K562 (cell line): ENCODE results near the gene ABCB4. TPM values are rescaled to one million over a fixed set of nuclear protein-coding genes. Genes with fewer than 3 reads are reported as not detected.

Source experiments
- ATAC-seq: fragments of 200-7000 bp; cut with Tn5 transposase; 3 replicates; pipeline ENCODE4 v1.9.1; 2020; ENCODE audit warnings: moderate library complexity
- BruUV-seq: library from RNA; stranded (reverse); fragments of 400-500 nt; replicated peaks from 2 replicates; lab custom pipeline; 2021; lab: Mats Ljungman, UMichigan
- CTCF ChIA-PET: fragments of 300-600 bp; formaldehyde crosslinking; extraction: SDS; loops from one replicate; lab custom pipeline; 2021; ENCODE audit warnings: low intra/inter-chr PET ratio; lab: Yijun Ruan, JAX
- POLR2A ChIA-PET: fragments of 300-600, 350-650 bp; sonication (Branson Sonifier 250); formaldehyde crosslinking; extraction: SDS; loops from one replicate; lab custom pipeline; 2021; ENCODE audit warnings: antibody characterized with exemption, inconsistent platforms; lab: Yijun Ruan, JAX
- DNase-seq, 4 experiments: peaks; one replicate each; pipeline versions ENCODE4 v3.0.0 to v3.0.0-alpha.2; 2011 to 2018; ENCODE audit warnings: low spot score in 3 of 4, mixed read lengths in 3 of 4; ENCODE audit errors: extremely low read depth in 1 of 4
- FAIRE-seq: peaks from 2 replicates; lab custom pipeline; 2011; peaks lifted over from hg19 to GRCh38; lab: Jason Lieb, UNC
- H2AFZ ChIP-seq: 2 replicates; pipeline ENCODE4 v1.6.0; 2011; ENCODE audit warnings: low read depth, low read length, control low read depth, inconsistent platforms
- H3K27ac ChIP-seq: fragments of 200-600 bp; 3 replicates; pipeline ENCODE4 v1.8.0; 2011; ENCODE audit warnings: low read depth, mild to moderate bottlenecking, control low read depth, inconsistent platforms, low read length, moderate library complexity, mixed read lengths; ENCODE audit errors: extremely low read depth
- H3K27me3 ChIP-seq, 2 experiments: fragments of 300-600 bp in 1 of 2; 2 replicates in 1 of 2; 3 replicates in 1 of 2; pipeline versions ENCODE4 v1.6.0 to v1.8.0; 2011; ENCODE audit warnings: inconsistent platforms in 2 of 2, low read length in 2 of 2, mild to moderate bottlenecking in 1 of 2, mixed read lengths in 1 of 2, moderate library complexity in 1 of 2; ENCODE audit not compliant: control insufficient read depth in 2 of 2, insufficient read depth in 2 of 2
- H3K36me3 ChIP-seq: fragments of 300-600 bp; 3 replicates; pipeline ENCODE4 v1.8.0; 2011; ENCODE audit warnings: mild to moderate bottlenecking, low read length, inconsistent platforms; ENCODE audit not compliant: control insufficient read depth, insufficient read depth
- H3K4me1 ChIP-seq, 2 experiments: fragments of 200-600 bp in 1 of 2; replicated peaks in 1 of 2; 2 replicates in 1 of 2; 3 replicates in 1 of 2; pipeline versions ENCODE4 v1.5.1 to v1.8.0; 2011; ENCODE audit warnings: inconsistent platforms in 2 of 2, low read length in 2 of 2, mild to moderate bottlenecking in 1 of 2, mixed read lengths in 1 of 2, moderate library complexity in 1 of 2; ENCODE audit not compliant: control insufficient read depth in 2 of 2, insufficient read depth in 2 of 2
- H3K4me2 ChIP-seq: 2 replicates; pipeline ENCODE4 v1.6.1; 2011; ENCODE audit warnings: low read length, control low read depth, inconsistent platforms, mixed read lengths; ENCODE audit not compliant: insufficient read depth
- H3K4me3 ChIP-seq: fragments of 200-600 bp; sonication (generic), shearing (Covaris generic); 2 replicates; pipeline ENCODE4 v1.5.1; 2016; ENCODE audit warnings: control low read depth, inconsistent platforms
- H3K79me2 ChIP-seq: fragments of 200-600 bp; 3 replicates; pipeline ENCODE4 v1.8.0; 2011; ENCODE audit warnings: low read length, inconsistent platforms; ENCODE audit not compliant: control insufficient read depth, insufficient read depth
- H3K9ac ChIP-seq, 2 experiments: 2 replicates each; pipeline versions ENCODE4 v1.6.0 to v1.6.1; 2011; ENCODE audit warnings: low read depth in 2 of 2, low read length in 2 of 2, control low read depth in 1 of 2, inconsistent platforms in 1 of 2, mild to moderate bottlenecking in 1 of 2, mixed read lengths in 1 of 2; ENCODE audit not compliant: insufficient read depth in 1 of 2
- H3K9me1 ChIP-seq: one replicate; pipeline ENCODE4 v1.6.0; 2011; ENCODE audit warnings: inconsistent platforms, mild to moderate bottlenecking, low read length, moderate library complexity; ENCODE audit not compliant: control insufficient read depth, insufficient read depth
- H3K9me3 ChIP-seq: replicated peaks from 2 replicates; pipeline ENCODE4 v1.5.1; 2011; ENCODE audit warnings: low read depth, low read length, inconsistent platforms; ENCODE audit not compliant: control insufficient read depth, insufficient read depth
- H4K20me1 ChIP-seq: replicated peaks from 2 replicates; pipeline ENCODE4 v1.6.1; 2011; ENCODE audit warnings: low read length, inconsistent platforms, mixed read lengths; ENCODE audit not compliant: control insufficient read depth, insufficient read depth
- ARID1B ChIP-seq: fragments of 450-650 bp; IDR thresholded peaks from 2 replicates; pipeline ENCODE4 v1.6.1; 2016; ENCODE audit warnings: antibody characterized with exemption, mild to moderate bottlenecking, inconsistent platforms
- KLF6 ChIP-seq: fragments of 250-450 bp; sonication (Bioruptor Pico); IDR thresholded peaks from 2 replicates; pipeline ENCODE4 v1.4.0; 2020; ENCODE audit warnings: mild to moderate bottlenecking, moderate library complexity, borderline replicate concordance
- PCBP2 ChIP-seq: fragments of 200-400 bp; formaldehyde crosslinking; IDR thresholded peaks from 2 replicates; pipeline ENCODE4 v1.6.1; 2018; ENCODE audit warnings: low read length, low read depth, mild to moderate bottlenecking, moderate library complexity; ENCODE audit not compliant: poor library complexity, severe bottlenecking
- RCOR1 ChIP-seq, 2 experiments: IDR thresholded peaks; 2 replicates each; pipeline ENCODE4 v1.6.1; 2012; ENCODE audit warnings: low read depth in 2 of 2, low read length in 2 of 2, borderline replicate concordance in 1 of 2, improper control_type of control experiment in 1 of 2
- ZNF436 ChIP-seq: fragments of 250-450, 450-650 bp; sonication (Bioruptor Pico); formaldehyde crosslinking; IDR thresholded peaks from 2 replicates; pipeline ENCODE4 v1.7.0; 2020; ENCODE audit warnings: mild to moderate bottlenecking
- WGBS: fragments of 100-300 bp; shearing (Covaris generic); methylation state at CpG from one replicate; pipeline ENCODE4 v1.1.6; 2016; ENCODE audit warnings: low coverage, mixed read lengths; ENCODE audit not compliant: insufficient coverage; ENCODE audit errors: missing lambda C conversion rate; 5-methylcytosine and 5-hydroxymethylcytosine counted together
- in situ Hi-C: fragments of 300-500 bp; cut with MboI; formaldehyde crosslinking; loops from 4 replicates; pipeline ENCODE4 v1.15.0; 2018; ENCODE audit warnings: inconsistent platforms, mixed read lengths
- intact Hi-C: fragments of 100-400 bp; cut with micrococcal nuclease; formaldehyde crosslinking; loops from 2 replicates; pipeline ENCODE4 v1.14.2; 2022
- polyA plus RNA-seq, 8 experiments: library from polyadenylated mRNA; depleted of rRNA in 4 of 8; stranded (reverse) in 5 of 8; unstranded in 3 of 8; fragments of >200 nt; fragmentation: Nextera tagmentation in 2 of 8; fragmentation: Illumina TruSeq in 1 of 8; extraction: Ambion mirVana in 2 of 8; extraction: Trizol in 1 of 8; gene quantifications; 2 replicates each; pipeline versions ENCODE4 v1.2.1 to v1.2.3, GENCODE V29; 2011 to 2014; ENCODE audit warnings: inconsistent platforms in 1 of 8, missing spikeins in 1 of 8
- total RNA-seq, 7 experiments: library from RNA; depleted of rRNA in 6 of 7; stranded (reverse); fragments of >200 nt in 6 of 7; fragmentation: Illumina TruSeq in 2 of 7; extraction: Trizol in 2 of 7; gene quantifications; 2 replicates each; pipeline versions ENCODE4 v1.2.1 to v1.2.3, GENCODE V29; 2011 to 2021; ENCODE audit warnings: low replicate concordance in 1 of 7
- TF ChIP-seq, protein P1 (sequence below): fragments of 250-450 bp; sonication (Bioruptor Pico); IDR thresholded peaks from 2 replicates; pipeline ENCODE4 v1.9.0; 2021; ENCODE audit warnings: mild to moderate bottlenecking
- TF ChIP-seq, protein P2 (sequence below): fragments of 250-450 bp; sonication (Bioruptor Pico); IDR thresholded peaks from 2 replicates; pipeline ENCODE4 v1.4.0; 2020; ENCODE audit warnings: mild to moderate bottlenecking
- TF ChIP-seq, protein P3 (sequence below): fragments of 200-600 bp; sonication (generic); IDR thresholded peaks from one replicate; pipeline ENCODE4 v1.6.1; 2012; ENCODE audit warnings: mild to moderate bottlenecking, low read depth, low read length, inconsistent platforms

The ABCB4 gene
- total and polyA plus RNA-seq, 9 of the 15 experiments (the other 6 are each of a cell fraction or from before 2014, with no cell fraction given) = 0.06 to 0.73 (median 0.40) TPM

DNA sequence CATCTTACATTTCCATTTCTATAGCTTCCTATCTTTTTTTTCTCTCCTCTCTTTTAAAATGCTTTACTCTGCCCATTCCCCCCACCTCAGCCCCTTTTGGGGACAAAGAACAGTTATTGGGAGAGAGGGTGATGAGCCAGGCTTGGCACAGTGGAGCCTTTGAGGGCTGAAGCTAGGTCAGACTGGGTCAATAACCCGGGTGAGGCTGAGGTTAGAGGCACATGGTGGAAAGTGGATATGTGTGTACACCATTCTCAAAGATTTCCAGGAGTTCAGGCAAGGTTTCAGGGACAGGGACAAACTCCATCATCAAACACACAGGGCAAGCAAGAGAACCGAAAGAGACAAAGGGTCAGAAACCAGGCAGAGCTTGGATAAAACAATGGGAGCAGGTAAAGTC lies 11.5 kb downstream of the ABCB4 start:
- intact Hi-C loops = no loop called here
- BruUV-seq = no TSS peak
- no peak overlapping the region for H2AFZ ChIP-seq
- H4K20me1 ChIP-seq = no peaks in the 10 kb centered on the region
- DNase-seq (no peak), ATAC-seq (no peak), FAIRE-seq (no peak)
- H3K4me2 ChIP-seq = no peak overlapping the region
- POLR2A ChIA-PET = interaction anchor here (1.6 kb wide), 1 partner anchor 23 kb away, joined by 4 read pairs; no protein-coding TSS in a partner anchor
- 0% methylated on average over 2 of the region's 2 CpGs for WGBS
- no peak overlapping the region for H3K4me3 ChIP-seq
- no peaks in the 10 kb centered on the region for H3K9me3 ChIP-seq
- no peaks in the 10 kb centered on the region for H3K4me1 ChIP-seq
- H3K9ac ChIP-seq = no peak overlapping the region
- CTCF ChIA-PET = no interaction called here
- no peaks in the 10 kb centered on the region for H3K36me3 ChIP-seq
- H3K79me2 ChIP-seq = no peaks in the 10 kb centered on the region
- H3K9me1 ChIP-seq = no peaks in the 10 kb centered on the region
- in situ Hi-C loops = no loop called here
- peaks cover 0 to 7% of the 10 kb centered on the region in 2 experiments; a peak in 2 of 5 replicates for H3K27me3 ChIP-seq
- H3K27ac ChIP-seq = no peak overlapping the region
- no peak for TF ChIP-seq KLF6
- TF ChIP-seq, protein P1, sequence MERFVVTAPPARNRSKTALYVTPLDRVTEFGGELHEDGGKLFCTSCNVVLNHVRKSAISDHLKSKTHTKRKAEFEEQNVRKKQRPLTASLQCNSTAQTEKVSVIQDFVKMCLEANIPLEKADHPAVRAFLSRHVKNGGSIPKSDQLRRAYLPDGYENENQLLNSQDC (CRISPR knock-in tag) = no peak
- TF ChIP-seq, protein P2, sequence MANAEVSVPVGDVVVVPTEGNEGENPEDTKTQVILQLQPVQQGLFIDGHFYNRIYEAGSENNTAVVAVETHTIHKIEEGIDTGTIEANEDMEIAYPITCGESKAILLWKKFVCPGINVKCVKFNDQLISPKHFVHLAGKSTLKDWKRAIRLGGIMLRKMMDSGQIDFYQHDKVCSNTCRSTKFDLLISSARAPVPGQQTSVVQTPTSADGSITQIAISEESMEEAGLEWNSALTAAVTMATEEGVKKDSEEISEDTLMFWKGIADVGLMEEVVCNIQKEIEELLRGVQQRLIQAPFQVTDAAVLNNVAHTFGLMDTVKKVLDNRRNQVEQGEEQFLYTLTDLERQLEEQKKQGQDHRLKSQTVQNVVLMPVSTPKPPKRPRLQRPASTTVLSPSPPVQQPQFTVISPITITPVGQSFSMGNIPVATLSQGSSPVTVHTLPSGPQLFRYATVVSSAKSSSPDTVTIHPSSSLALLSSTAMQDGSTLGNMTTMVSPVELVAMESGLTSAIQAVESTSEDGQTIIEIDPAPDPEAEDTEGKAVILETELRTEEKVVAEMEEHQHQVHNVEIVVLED = no peak
- TF ChIP-seq, protein P3, sequence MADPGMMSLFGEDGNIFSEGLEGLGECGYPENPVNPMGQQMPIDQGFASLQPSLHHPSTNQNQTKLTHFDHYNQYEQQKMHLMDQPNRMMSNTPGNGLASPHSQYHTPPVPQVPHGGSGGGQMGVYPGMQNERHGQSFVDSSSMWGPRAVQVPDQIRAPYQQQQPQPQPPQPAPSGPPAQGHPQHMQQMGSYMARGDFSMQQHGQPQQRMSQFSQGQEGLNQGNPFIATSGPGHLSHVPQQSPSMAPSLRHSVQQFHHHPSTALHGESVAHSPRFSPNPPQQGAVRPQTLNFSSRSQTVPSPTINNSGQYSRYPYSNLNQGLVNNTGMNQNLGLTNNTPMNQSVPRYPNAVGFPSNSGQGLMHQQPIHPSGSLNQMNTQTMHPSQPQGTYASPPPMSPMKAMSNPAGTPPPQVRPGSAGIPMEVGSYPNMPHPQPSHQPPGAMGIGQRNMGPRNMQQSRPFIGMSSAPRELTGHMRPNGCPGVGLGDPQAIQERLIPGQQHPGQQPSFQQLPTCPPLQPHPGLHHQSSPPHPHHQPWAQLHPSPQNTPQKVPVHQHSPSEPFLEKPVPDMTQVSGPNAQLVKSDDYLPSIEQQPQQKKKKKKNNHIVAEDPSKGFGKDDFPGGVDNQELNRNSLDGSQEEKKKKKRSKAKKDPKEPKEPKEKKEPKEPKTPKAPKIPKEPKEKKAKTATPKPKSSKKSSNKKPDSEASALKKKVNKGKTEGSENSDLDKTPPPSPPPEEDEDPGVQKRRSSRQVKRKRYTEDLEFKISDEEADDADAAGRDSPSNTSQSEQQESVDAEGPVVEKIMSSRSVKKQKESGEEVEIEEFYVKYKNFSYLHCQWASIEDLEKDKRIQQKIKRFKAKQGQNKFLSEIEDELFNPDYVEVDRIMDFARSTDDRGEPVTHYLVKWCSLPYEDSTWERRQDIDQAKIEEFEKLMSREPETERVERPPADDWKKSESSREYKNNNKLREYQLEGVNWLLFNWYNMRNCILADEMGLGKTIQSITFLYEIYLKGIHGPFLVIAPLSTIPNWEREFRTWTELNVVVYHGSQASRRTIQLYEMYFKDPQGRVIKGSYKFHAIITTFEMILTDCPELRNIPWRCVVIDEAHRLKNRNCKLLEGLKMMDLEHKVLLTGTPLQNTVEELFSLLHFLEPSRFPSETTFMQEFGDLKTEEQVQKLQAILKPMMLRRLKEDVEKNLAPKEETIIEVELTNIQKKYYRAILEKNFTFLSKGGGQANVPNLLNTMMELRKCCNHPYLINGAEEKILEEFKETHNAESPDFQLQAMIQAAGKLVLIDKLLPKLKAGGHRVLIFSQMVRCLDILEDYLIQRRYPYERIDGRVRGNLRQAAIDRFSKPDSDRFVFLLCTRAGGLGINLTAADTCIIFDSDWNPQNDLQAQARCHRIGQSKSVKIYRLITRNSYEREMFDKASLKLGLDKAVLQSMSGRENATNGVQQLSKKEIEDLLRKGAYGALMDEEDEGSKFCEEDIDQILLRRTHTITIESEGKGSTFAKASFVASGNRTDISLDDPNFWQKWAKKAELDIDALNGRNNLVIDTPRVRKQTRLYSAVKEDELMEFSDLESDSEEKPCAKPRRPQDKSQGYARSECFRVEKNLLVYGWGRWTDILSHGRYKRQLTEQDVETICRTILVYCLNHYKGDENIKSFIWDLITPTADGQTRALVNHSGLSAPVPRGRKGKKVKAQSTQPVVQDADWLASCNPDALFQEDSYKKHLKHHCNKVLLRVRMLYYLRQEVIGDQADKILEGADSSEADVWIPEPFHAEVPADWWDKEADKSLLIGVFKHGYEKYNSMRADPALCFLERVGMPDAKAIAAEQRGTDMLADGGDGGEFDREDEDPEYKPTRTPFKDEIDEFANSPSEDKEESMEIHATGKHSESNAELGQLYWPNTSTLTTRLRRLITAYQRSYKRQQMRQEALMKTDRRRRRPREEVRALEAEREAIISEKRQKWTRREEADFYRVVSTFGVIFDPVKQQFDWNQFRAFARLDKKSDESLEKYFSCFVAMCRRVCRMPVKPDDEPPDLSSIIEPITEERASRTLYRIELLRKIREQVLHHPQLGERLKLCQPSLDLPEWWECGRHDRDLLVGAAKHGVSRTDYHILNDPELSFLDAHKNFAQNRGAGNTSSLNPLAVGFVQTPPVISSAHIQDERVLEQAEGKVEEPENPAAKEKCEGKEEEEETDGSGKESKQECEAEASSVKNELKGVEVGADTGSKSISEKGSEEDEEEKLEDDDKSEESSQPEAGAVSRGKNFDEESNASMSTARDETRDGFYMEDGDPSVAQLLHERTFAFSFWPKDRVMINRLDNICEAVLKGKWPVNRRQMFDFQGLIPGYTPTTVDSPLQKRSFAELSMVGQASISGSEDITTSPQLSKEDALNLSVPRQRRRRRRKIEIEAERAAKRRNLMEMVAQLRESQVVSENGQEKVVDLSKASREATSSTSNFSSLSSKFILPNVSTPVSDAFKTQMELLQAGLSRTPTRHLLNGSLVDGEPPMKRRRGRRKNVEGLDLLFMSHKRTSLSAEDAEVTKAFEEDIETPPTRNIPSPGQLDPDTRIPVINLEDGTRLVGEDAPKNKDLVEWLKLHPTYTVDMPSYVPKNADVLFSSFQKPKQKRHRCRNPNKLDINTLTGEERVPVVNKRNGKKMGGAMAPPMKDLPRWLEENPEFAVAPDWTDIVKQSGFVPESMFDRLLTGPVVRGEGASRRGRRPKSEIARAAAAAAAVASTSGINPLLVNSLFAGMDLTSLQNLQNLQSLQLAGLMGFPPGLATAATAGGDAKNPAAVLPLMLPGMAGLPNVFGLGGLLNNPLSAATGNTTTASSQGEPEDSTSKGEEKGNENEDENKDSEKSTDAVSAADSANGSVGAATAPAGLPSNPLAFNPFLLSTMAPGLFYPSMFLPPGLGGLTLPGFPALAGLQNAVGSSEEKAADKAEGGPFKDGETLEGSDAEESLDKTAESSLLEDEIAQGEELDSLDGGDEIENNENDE = no peak
- no peak for TF ChIP-seq ARID1B
- no peak for TF ChIP-seq RCOR1 (IDR thresholded peaks at IDR 0.05; ENCODE audit: borderline replicate concordance in 1 of 2, low read depth in 2 of 2, low read length in 2 of 2)
- TF ChIP-seq ZNF436 (CRISPR knock-in tag) = no peak
- TF ChIP-seq PCBP2 = no peak
